Activated naive CD4-positive, alpha-beta T cell treated with anti-CD3 and anti-CD28 coated beads, Interleukin-2, amount 10 ng/mL, durations not matched to agents 7 days and 5 days (primary cell): Measurements from ENCODE around the gene HS6ST3.

Experiments
- CTCF ChIA-PET: fragments of 350-600 bp; sonication (Branson Sonifier 250); formaldehyde crosslinking; loops from one replicate; lab custom pipeline; 2021; ENCODE audit warnings: antibody characterized with exemption; lab: Charles Lee
- DNase-seq: peaks from one replicate; pipeline ENCODE4 v3.0.0-alpha.2; 2020
- H3K27ac Mint-ChIP-seq: one replicate; pipeline ENCODE4 v1.8.0; 2021; ENCODE audit warnings: mild to moderate bottlenecking, moderate library complexity, mixed read lengths
- H3K27me3 Mint-ChIP-seq: one replicate; pipeline ENCODE4 v1.8.0; 2021; ENCODE audit warnings: mild to moderate bottlenecking, mixed read lengths
- H3K36me3 Mint-ChIP-seq: one replicate; pipeline ENCODE4 v1.8.0; 2021; ENCODE audit warnings: mixed read lengths
- H3K4me1 Mint-ChIP-seq: one replicate; pipeline ENCODE4 v1.8.0; 2021; ENCODE audit warnings: mixed read lengths
- H3K4me3 Mint-ChIP-seq: one replicate; pipeline ENCODE4 v1.8.0; 2021; ENCODE audit warnings: mild to moderate bottlenecking, moderate library complexity, mixed read lengths
- H3K9me3 Mint-ChIP-seq: one replicate; pipeline ENCODE4 v1.8.0; 2021; ENCODE audit warnings: mixed read lengths

The HS6ST3 gene

GRCh38 chr13:96652506-96652905 is 562.6 kb downstream of the HS6ST3 start:
- Mint-ChIP-seq H3K27me3 (no peaks in the 10 kb centered on the region), H3K36me3 (no peaks in the 10 kb centered on the region), H3K27ac (no peak overlapping the region), H3K4me1 (no peaks in the 10 kb centered on the region), H3K9me3 (peaks cover 4% of the 10 kb centered on the region), H3K4me3 (no peak overlapping the region)
- DNase-seq: no peak
- CTCF ChIA-PET: no interaction called here

DNA sequence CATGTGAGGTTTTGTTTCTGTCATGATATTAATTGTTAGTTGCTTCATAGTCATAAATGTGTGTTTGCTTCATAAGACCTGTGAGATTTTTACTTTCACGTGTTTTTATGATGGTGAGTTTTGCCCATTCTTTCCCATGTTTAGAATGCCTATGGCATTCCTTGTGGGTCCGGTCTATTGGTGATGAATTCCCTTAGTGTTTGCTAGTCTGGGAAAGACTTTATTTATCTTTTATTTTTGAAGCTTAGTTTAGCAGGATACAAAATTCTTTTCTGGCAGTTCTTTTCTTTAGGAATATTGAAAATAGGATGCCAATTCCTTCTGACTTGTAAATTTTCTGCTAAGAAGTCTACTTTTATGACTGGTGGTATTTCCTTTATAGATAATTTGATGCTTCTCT is 571.7 kb downstream of the HS6ST3 start:
- H3K4me1 Mint-ChIP-seq: no peaks in the 10 kb centered on the region
- DNase-seq: no peak
- CTCF ChIA-PET: no interaction called here
- no peak overlapping the region for H3K27ac Mint-ChIP-seq
- no peaks in the 10 kb centered on the region for H3K36me3 Mint-ChIP-seq
- peaks cover 8% of the 10 kb centered on the region for H3K9me3 Mint-ChIP-seq
- no peak overlapping the region for H3K4me3 Mint-ChIP-seq
- no peaks in the 10 kb centered on the region for H3K27me3 Mint-ChIP-seq

DNA sequence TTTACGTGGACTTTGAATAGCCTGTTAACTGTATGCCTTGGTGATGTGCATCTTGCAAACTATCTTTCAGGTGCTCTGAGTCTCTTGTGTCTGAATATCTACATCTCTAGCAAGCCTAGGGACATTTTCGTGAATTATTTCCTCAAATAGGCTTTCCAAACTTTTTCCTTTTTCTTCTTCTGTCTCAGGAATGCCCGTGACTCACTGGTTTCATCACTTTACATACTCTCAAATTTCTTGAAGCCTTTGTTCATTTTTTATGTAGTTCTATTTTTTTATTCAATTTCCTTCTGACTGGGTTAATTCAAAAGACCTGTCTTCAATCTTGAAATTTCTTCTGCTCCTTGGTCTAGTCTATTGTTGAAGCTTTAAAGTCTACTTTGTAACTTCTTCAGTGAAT is 572.1 kb downstream of the HS6ST3 start:
- Mint-ChIP-seq H3K27me3 (no peaks in the 10 kb centered on the region), H3K4me1 (no peaks in the 10 kb centered on the region), H3K9me3 (peaks cover 8% of the 10 kb centered on the region), H3K36me3 (no peaks in the 10 kb centered on the region), H3K4me3 (no peak overlapping the region), H3K27ac (no peak overlapping the region)
- CTCF ChIA-PET: no interaction called here
- DNase-seq: no peak

- Mint-ChIP-seq H3K27me3 (no peaks in the 10 kb centered on the region), H3K9me3 (peaks cover 2% of the 10 kb centered on the region), H3K27ac (no peak overlapping the region), H3K4me1 (no peaks in the 10 kb centered on the region), H3K36me3 (no peaks in the 10 kb centered on the region), H3K4me3 (no peak overlapping the region)
- no peak for DNase-seq
- CTCF ChIA-PET: interaction anchor here (0.6 kb wide), 1 partner anchor 266 kb away, joined by 3 read pairs; no protein-coding TSS in a partner anchor
Measured at GRCh38 chr13:96667294-96668018, 577.5 kb downstream of the HS6ST3 start.

- DNase-seq: no peak
- CTCF ChIA-PET: no interaction called here
- Mint-ChIP-seq H3K4me3 (no peak overlapping the region), H3K27ac (no peak overlapping the region), H3K36me3 (no peaks in the 10 kb centered on the region), H3K4me1 (no peaks in the 10 kb centered on the region), H3K9me3 (peaks cover 4% of the 10 kb centered on the region), H3K27me3 (no peaks in the 10 kb centered on the region)
Measured at GRCh38 chr13:96671073-96671472, 581.2 kb downstream of the HS6ST3 start.

DNA sequence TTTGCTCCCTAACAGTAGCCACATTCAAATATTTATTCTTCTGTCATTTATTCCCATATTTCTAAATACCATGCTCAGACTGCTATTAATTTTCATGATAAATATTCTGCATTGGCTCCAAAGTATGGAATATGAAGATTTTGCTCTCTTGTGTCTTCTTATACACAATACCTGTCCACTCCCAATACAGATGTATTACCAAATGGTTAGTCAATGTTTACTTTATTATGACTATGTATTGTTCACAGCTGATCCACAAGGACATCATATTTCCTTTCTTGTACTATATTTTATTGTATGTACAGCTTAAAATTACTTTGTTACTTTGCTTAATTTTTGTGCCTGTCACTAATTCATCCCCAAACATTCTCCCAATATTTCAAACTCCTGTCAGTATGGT is 582.1 kb downstream of the HS6ST3 start:
- H3K4me3 Mint-ChIP-seq: no peak overlapping the region
- H3K27me3 Mint-ChIP-seq: no peaks in the 10 kb centered on the region
- no peaks in the 10 kb centered on the region for H3K36me3 Mint-ChIP-seq
- H3K27ac Mint-ChIP-seq: no peak overlapping the region
- peaks cover 4% of the 10 kb centered on the region for H3K9me3 Mint-ChIP-seq
- H3K4me1 Mint-ChIP-seq: no peaks in the 10 kb centered on the region
- DNase-seq: no peak
- CTCF ChIA-PET: no interaction called here

DNA sequence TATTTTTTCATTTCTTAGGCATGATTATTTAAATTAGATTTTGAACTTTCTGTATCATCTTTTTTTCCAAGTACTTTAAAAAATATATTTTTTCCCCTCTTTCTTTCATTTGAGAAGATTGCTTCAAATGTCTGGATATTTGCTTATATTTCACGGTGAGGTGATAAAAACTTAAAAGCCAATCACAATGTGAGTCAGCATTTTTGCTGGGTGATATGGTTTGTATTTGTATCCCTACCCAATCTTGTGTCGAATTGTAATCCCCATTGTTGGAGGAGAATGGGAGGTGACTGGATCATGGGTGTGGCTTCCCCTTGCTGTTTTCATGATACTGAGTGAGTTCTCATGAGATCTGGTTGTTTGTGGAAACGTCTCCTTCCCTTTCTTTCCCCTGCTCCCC is 583.9 kb downstream of the HS6ST3 start:
- Mint-ChIP-seq H3K4me1 (no peaks in the 10 kb centered on the region), H3K4me3 (no peak overlapping the region), H3K27me3 (no peaks in the 10 kb centered on the region), H3K9me3 (peaks cover 4% of the 10 kb centered on the region), H3K27ac (no peak overlapping the region), H3K36me3 (no peaks in the 10 kb centered on the region)
- no peak for DNase-seq
- CTCF ChIA-PET: no interaction called here

- CTCF ChIA-PET: no interaction called here
- Mint-ChIP-seq H3K27me3 (no peaks in the 10 kb centered on the region), H3K36me3 (no peaks in the 10 kb centered on the region), H3K9me3 (peaks cover 5% of the 10 kb centered on the region), H3K4me3 (no peak overlapping the region), H3K27ac (no peak overlapping the region), H3K4me1 (no peaks in the 10 kb centered on the region)
- no peak for DNase-seq
Measured at GRCh38 chr13:96677029-96677428, 587.1 kb downstream of the HS6ST3 start.

DNA sequence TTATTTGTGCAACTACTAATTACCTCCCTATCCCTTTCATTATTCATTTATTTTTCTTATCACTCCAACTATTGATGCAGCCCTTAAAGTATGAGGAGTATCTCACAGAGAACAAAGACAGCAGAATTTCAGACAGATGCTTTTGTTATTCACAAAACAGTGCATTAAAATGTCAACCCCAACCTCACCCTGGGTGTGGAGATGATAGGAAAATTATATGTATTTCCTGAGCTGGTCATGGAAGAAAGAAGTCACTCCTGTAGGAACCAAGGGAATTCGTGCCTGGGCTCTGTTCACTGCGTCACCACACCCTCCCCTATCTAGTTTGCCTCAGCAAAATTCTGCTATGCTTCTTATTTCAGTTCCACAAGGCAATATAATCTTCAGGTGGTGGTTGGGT is 588.9 kb downstream of the HS6ST3 start:
- no peak overlapping the region for H3K4me3 Mint-ChIP-seq
- no peak overlapping the region for H3K27ac Mint-ChIP-seq
- no peaks in the 10 kb centered on the region for H3K4me1 Mint-ChIP-seq
- no peaks in the 10 kb centered on the region for H3K36me3 Mint-ChIP-seq
- CTCF ChIA-PET: no interaction called here
- no peak for DNase-seq
- peaks cover 5% of the 10 kb centered on the region for H3K9me3 Mint-ChIP-seq
- H3K27me3 Mint-ChIP-seq: no peaks in the 10 kb centered on the region

GRCh38 chr13:96680898-96681297 is 591.0 kb downstream of the HS6ST3 start:
- H3K36me3 Mint-ChIP-seq: no peaks in the 10 kb centered on the region
- CTCF ChIA-PET: no interaction called here
- H3K27ac Mint-ChIP-seq: no peak overlapping the region
- H3K27me3 Mint-ChIP-seq: no peaks in the 10 kb centered on the region
- H3K4me1 Mint-ChIP-seq: no peaks in the 10 kb centered on the region
- no peak for DNase-seq
- peaks cover 2% of the 10 kb centered on the region for H3K9me3 Mint-ChIP-seq
- no peak overlapping the region for H3K4me3 Mint-ChIP-seq

DNA sequence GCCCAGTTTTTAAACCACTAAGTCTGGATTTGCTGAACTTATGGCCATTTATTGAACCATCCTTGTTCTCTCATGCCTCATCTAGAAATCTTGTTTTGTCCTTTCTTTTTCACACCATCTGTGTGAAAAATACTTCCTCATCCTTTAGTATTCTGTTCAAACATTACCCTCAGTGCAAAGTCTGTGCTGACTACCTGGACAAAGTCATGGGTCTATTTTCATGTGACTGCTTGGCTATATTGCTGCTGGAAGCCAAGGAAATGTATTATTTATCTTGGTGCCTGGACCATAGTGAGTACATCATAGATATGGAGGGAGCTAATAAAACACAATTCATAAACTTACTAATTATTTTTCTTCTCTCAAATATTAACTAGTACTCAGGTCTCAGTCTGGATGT is 591.9 kb downstream of the HS6ST3 start:
- Mint-ChIP-seq H3K9me3 (peaks cover 2% of the 10 kb centered on the region), H3K27ac (no peak overlapping the region), H3K4me1 (no peaks in the 10 kb centered on the region), H3K36me3 (no peaks in the 10 kb centered on the region), H3K4me3 (no peak overlapping the region), H3K27me3 (no peaks in the 10 kb centered on the region)
- CTCF ChIA-PET: no interaction called here
- DNase-seq: no peak

DNA sequence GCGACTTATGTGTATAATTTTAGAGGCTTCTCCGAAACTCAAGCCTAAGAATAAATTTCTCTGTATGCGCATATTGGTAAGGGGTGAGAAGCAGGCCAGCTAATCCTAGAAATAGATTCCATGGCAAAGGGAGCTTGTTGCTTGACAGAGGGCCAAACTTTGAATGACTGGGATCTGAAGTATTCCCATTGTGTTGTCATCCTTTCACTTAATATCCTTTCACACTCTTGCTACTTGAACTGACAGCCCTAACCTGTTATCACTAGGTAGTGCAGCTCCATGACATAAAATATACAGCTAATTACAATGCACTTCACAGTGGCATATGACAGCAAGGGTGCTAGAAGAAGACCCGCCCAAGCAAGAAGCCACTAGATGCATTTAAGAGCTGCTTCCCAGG is 594.6 kb downstream of the HS6ST3 start:
- Mint-ChIP-seq H3K36me3 (no peaks in the 10 kb centered on the region), H3K4me3 (no peak overlapping the region), H3K27me3 (no peaks in the 10 kb centered on the region), H3K9me3 (peaks cover 10% of the 10 kb centered on the region), H3K27ac (no peak overlapping the region), H3K4me1 (no peaks in the 10 kb centered on the region)
- CTCF ChIA-PET: no interaction called here
- DNase-seq: no peak

DNA sequence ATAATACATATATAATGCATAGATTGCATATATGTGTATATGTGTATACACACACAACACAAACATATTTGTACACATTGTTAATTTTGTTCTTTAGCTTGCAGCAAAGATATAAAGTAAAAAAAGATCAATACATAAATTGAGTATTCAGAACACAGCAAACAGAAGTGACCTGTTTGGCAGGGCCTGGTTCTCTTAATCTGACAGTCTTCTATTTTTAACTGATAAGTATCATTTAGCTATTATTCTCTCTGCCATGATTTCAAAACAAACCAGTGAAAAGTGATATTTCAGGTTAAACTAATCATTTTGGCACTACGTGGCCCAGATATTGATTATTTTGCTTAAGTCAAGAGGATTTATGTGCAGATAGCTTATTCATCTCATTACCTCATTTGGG is 595.0 kb downstream of the HS6ST3 start:
- no peak overlapping the region for H3K27ac Mint-ChIP-seq
- no peaks in the 10 kb centered on the region for H3K36me3 Mint-ChIP-seq
- peaks cover 10% of the 10 kb centered on the region for H3K9me3 Mint-ChIP-seq
- H3K4me3 Mint-ChIP-seq: no peak overlapping the region
- no peaks in the 10 kb centered on the region for H3K27me3 Mint-ChIP-seq
- no peaks in the 10 kb centered on the region for H3K4me1 Mint-ChIP-seq
- CTCF ChIA-PET: no interaction called here
- no peak for DNase-seq

GRCh38 chr13:96686286-96686685 is 596.4 kb downstream of the HS6ST3 start:
- Mint-ChIP-seq H3K4me3 (no peak overlapping the region), H3K27ac (no peak overlapping the region), H3K27me3 (no peaks in the 10 kb centered on the region), H3K36me3 (no peaks in the 10 kb centered on the region), H3K9me3 (peaks cover 8% of the 10 kb centered on the region), H3K4me1 (no peaks in the 10 kb centered on the region)
- DNase-seq: no peak
- CTCF ChIA-PET: no interaction called here

DNA sequence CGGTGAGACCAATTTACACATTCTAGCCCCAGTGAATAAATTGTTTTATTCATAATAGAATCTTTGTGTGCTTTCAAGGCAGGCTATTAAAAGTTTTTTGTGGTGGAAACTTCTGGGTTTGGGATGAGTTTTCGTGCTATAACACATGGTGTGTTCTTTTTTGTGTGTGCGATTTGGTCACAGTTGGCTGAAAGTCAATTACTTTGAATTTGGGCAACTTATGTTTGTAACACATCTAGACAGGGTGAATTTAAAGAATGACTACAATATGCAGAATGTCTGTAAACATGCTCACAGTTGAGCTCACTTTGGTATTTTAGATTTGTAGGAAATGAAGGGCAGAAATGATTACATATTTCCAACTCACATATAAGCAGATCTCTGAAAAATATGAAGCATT is 597.3 kb downstream of the HS6ST3 start:
- H3K4me3 Mint-ChIP-seq: no peak overlapping the region
- CTCF ChIA-PET: no interaction called here
- peaks cover 8% of the 10 kb centered on the region for H3K9me3 Mint-ChIP-seq
- no peaks in the 10 kb centered on the region for H3K27me3 Mint-ChIP-seq
- H3K4me1 Mint-ChIP-seq: no peaks in the 10 kb centered on the region
- no peak for DNase-seq
- no peak overlapping the region for H3K27ac Mint-ChIP-seq
- no peaks in the 10 kb centered on the region for H3K36me3 Mint-ChIP-seq

- Mint-ChIP-seq H3K36me3 (no peaks in the 10 kb centered on the region), H3K27me3 (no peaks in the 10 kb centered on the region), H3K27ac (no peak overlapping the region), H3K9me3 (peaks cover 8% of the 10 kb centered on the region), H3K4me3 (no peak overlapping the region), H3K4me1 (no peaks in the 10 kb centered on the region)
- CTCF ChIA-PET: no interaction called here
- no peak for DNase-seq
Measured at GRCh38 chr13:96690998-96691397, 601.1 kb downstream of the HS6ST3 start.
